ENCODE data around the gene PADI2. TPM values are rescaled to one million over a fixed set of nuclear protein-coding genes. Genes with fewer than 3 reads are reported as not detected.

The PADI2 gene
- total RNA-seq, 2 experiments from 2014 or later: 0.08 TPM; not detected in 1

DNA sequence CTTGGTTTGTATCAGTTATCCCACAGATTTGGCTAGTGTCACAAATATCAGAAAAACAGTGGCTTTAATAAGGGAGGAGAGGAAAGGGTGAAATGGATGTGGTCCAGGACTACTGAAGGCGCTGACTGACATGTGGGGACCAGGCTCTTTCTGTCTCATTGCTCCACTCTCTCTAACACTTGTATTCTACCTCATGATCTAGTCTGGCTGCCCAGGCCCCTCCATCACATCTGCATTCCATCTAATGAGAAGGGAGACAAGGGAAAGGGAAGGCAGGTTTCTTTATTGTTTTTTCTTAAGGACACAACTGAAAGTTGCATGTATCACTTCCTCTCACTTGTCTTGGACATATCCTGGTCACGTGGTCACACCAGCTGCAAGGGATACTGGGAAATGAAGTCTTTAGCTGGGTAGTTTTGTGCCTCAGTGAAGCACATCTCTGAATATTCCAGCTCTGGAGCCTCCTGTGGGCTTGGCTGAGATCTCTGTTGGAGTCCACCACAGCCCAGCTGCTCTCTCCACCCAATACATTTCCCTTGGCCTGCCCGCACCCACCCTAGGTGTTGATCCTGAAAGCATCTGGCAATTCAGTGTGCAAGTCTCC, 42.0 kb upstream of the PADI2 start:
- ChIA-PET POLR2A (interaction anchor here (0.6 kb wide), 1 partner anchor 87 kb away, joined by 3 read pairs; the partner anchor contains the start of gene PADI3), CTCF (ENCODE audit: unreplicated experiment) (no interaction called here)
- intact Hi-C loops (cut with micrococcal nuclease; ENCODE audit: unreplicated experiment): no loop called here
- Histone ChIP-seq H3K4me3 (ENCODE audit: low read depth, low read length, poor library complexity, severe bottlenecking) (no peak overlapping the region), H3K36me3 (ENCODE audit: insufficient read depth, low read length) (no peaks in the 10 kb centered on the region), H4K20me1 (ENCODE audit: insufficient read depth, low read length) (no peaks in the 10 kb centered on the region), H3K27ac (ENCODE audit: low read depth, low read length, poor library complexity, severe bottlenecking) (no peak overlapping the region), H2AFZ (ENCODE audit: low read length) (peak overlapping the region; percentile 94), H3K9me2 (ENCODE audit: insufficient read depth, low read length) (no peaks in the 10 kb centered on the region), H3K4me2 (ENCODE audit: low read length) (no peak overlapping the region; the same call in 1 of the 2 replicates), H3K4me1 (ENCODE audit: insufficient read depth, low read length, poor library complexity, severe bottlenecking) (no peaks in the 10 kb centered on the region), H3K9me3 (ENCODE audit: low read length) (0 out of 2 replicates have a peak, but pooled peaks cover 7% of the 10 kb centered on the region), H3K79me2 (ENCODE audit: insufficient read depth, low read depth, low read length) (no peaks in the 10 kb centered on the region)
- DNase-seq (ENCODE audit: low spot score): peak; percentile 48
- TF ChIP-seq, protein P1, sequence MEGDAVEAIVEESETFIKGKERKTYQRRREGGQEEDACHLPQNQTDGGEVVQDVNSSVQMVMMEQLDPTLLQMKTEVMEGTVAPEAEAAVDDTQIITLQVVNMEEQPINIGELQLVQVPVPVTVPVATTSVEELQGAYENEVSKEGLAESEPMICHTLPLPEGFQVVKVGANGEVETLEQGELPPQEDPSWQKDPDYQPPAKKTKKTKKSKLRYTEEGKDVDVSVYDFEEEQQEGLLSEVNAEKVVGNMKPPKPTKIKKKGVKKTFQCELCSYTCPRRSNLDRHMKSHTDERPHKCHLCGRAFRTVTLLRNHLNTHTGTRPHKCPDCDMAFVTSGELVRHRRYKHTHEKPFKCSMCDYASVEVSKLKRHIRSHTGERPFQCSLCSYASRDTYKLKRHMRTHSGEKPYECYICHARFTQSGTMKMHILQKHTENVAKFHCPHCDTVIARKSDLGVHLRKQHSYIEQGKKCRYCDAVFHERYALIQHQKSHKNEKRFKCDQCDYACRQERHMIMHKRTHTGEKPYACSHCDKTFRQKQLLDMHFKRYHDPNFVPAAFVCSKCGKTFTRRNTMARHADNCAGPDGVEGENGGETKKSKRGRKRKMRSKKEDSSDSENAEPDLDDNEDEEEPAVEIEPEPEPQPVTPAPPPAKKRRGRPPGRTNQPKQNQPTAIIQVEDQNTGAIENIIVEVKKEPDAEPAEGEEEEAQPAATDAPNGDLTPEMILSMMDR (conservative IDR thresholded peaks at IDR 0.05; ENCODE audit: low read length): no peak
- no peak for TF ChIP-seq EZH2phosphoT487 (IDR thresholded peaks at IDR 0.05; ENCODE audit: borderline replicate concordance, low read depth, low read length)
- no TSS peak for BruUV-seq (replicated peaks)

DNA sequence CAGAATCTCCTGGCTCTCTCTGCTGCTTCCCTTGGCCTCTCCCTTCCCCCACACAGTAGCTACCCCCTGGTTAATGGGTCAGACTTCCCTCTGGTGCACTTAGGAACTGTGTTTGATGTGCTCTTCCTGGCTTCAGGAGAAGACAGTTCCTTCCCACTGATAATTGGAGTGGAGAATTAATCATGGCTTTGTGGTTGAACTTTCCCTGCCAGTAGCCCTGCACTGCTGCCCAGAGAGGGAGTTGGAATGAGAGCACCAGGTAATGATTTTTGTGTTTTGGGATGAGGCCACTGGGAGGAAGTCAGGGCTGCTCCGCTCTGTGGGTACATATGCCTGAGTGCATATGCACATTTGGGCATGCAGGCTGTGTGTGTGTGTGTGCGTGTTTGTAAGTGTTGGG, 39.7 kb upstream of the PADI2 start:
- no peaks in the 10 kb centered on the region for H3K36me3 ChIP-seq (ENCODE audit: insufficient read depth, low read length)
- peaks cover 19% of the 10 kb centered on the region; the same call in 1 of the 2 replicates for H3K9me3 ChIP-seq (ENCODE audit: low read length)
- no peaks in the 10 kb centered on the region for H3K4me1 ChIP-seq (ENCODE audit: insufficient read depth, low read length, poor library complexity, severe bottlenecking)
- TF ChIP-seq EZH2phosphoT487 (IDR thresholded peaks at IDR 0.05; ENCODE audit: borderline replicate concordance, low read depth, low read length): no peak
- TF ChIP-seq, protein P1 (conservative IDR thresholded peaks at IDR 0.05; ENCODE audit: low read length): no peak
- ChIA-PET CTCF (ENCODE audit: unreplicated experiment) (no interaction called here), POLR2A (no interaction called here)
- H2AFZ ChIP-seq (ENCODE audit: low read length): no peak overlapping the region
- no peak overlapping the region for H3K4me2 ChIP-seq (ENCODE audit: low read length)
- no peak overlapping the region for H3K27ac ChIP-seq (ENCODE audit: low read depth, low read length, poor library complexity, severe bottlenecking)
- H4K20me1 ChIP-seq (ENCODE audit: insufficient read depth, low read length): no peaks in the 10 kb centered on the region
- no peak for DNase-seq (ENCODE audit: low spot score)
- BruUV-seq (replicated peaks): no TSS peak
- intact Hi-C loops (cut with micrococcal nuclease; ENCODE audit: unreplicated experiment): no loop called here
- no peaks in the 10 kb centered on the region for H3K9me2 ChIP-seq (ENCODE audit: insufficient read depth, low read length)
- no peak overlapping the region for H3K4me3 ChIP-seq (ENCODE audit: low read depth, low read length, poor library complexity, severe bottlenecking)
- no peaks in the 10 kb centered on the region for H3K79me2 ChIP-seq (ENCODE audit: insufficient read depth, low read depth, low read length)

DNA sequence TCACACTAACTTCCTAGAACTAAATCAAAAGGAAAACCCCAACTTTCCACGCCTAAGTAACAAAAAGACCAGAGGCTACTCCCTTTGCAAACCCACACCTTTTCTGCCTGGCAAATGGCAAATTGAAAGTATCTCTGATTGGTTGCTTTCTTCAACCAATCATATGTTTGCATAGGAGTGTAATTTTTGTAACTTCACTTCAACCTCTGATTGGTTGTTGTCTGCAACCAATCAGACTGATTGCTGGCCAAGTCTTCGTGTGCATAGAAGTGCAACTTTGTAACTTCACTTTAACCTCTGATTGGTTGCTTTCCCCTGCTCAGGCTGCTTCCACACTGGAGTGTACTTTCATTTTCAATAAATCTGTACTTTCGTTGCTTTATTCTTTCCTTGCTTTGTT, 36.9 kb upstream of the PADI2 start:
- CTCF ChIA-PET (ENCODE audit: unreplicated experiment): no interaction called here
- Histone ChIP-seq H3K4me2 (ENCODE audit: low read length) (no peak overlapping the region), H4K20me1 (ENCODE audit: insufficient read depth, low read length) (no peaks in the 10 kb centered on the region), H3K36me3 (ENCODE audit: insufficient read depth, low read length) (no peaks in the 10 kb centered on the region), H3K27ac (ENCODE audit: low read depth, low read length, poor library complexity, severe bottlenecking) (no peak overlapping the region), H3K4me1 (ENCODE audit: insufficient read depth, low read length, poor library complexity, severe bottlenecking) (no peaks in the 10 kb centered on the region), H3K4me3 (ENCODE audit: low read depth, low read length, poor library complexity, severe bottlenecking) (no peak overlapping the region), H3K79me2 (ENCODE audit: insufficient read depth, low read depth, low read length) (no peaks in the 10 kb centered on the region), H3K9me2 (ENCODE audit: insufficient read depth, low read length) (no peaks in the 10 kb centered on the region), H3K9me3 (ENCODE audit: low read length) (peaks cover 17% of the 10 kb centered on the region; the same call in 1 of the 2 replicates), H2AFZ (ENCODE audit: low read length) (no peak overlapping the region)
- no TSS peak for BruUV-seq (replicated peaks)
- no peak for TF ChIP-seq EZH2phosphoT487 (IDR thresholded peaks at IDR 0.05; ENCODE audit: borderline replicate concordance, low read depth, low read length)
- TF ChIP-seq, protein P1 (conservative IDR thresholded peaks at IDR 0.05; ENCODE audit: low read length): no peak
- intact Hi-C loops (cut with micrococcal nuclease; ENCODE audit: unreplicated experiment): no loop called here
- DNase-seq (ENCODE audit: low spot score): no peak
- POLR2A ChIA-PET: no interaction called here

All from OCI-LY7 (cell line).